Liver (tissue), 9 donors: ENCODE results near the gene ATXN1. TPM values are rescaled to one million over a fixed set of nuclear protein-coding genes. Genes with fewer than 3 reads are reported as not detected.

Source experiments
- DNase-seq: peaks from one replicate; pipeline ENCODE4 v3.0.0-alpha.2; 2017; ENCODE audit warnings: low spot score
- H3K27ac ChIP-seq, 2 donors: one replicate each; pipeline ENCODE4 v1.7.0; 2013; ENCODE audit warnings: inconsistent platforms in 2 of 2, low read length in 2 of 2, control low read depth in 1 of 2, low read depth in 1 of 2, mild to moderate bottlenecking in 1 of 2
- H3K27me3 ChIP-seq, 4 donors: one replicate each; pipeline versions ENCODE4 v1.6.1 to v1.7.0; 2013; ENCODE audit warnings: low read length in 3 of 4, inconsistent platforms in 1 of 4, mild to moderate bottlenecking in 1 of 4, moderate library complexity in 1 of 4; ENCODE audit not compliant: control insufficient read depth in 4 of 4, insufficient read depth in 4 of 4
- H3K36me3 ChIP-seq, 4 donors: one replicate each; pipeline versions ENCODE4 v1.6.1 to v1.7.0; 2013; ENCODE audit warnings: low read length in 3 of 4, mild to moderate bottlenecking in 3 of 4, low read depth in 1 of 4, moderate library complexity in 1 of 4; ENCODE audit not compliant: control insufficient read depth in 4 of 4, insufficient read depth in 3 of 4
- H3K4me1 ChIP-seq, 4 donors: one replicate each; pipeline versions ENCODE4 v1.6.1 to v1.7.0; 2013; ENCODE audit warnings: low read length in 3 of 4, mild to moderate bottlenecking in 3 of 4, moderate library complexity in 1 of 4; ENCODE audit not compliant: control insufficient read depth in 4 of 4, insufficient read depth in 4 of 4
- H3K4me3 ChIP-seq, 3 donors: one replicate each; pipeline versions ENCODE4 v1.6.1 to v1.7.0; 2013; ENCODE audit warnings: low read length in 3 of 3, control low read depth in 1 of 3, low read depth in 1 of 3, mild to moderate bottlenecking in 1 of 3
- H3K9ac ChIP-seq, 2 donors: one replicate each; pipeline ENCODE4 v1.7.0; 2013; ENCODE audit warnings: low read length in 2 of 2, mild to moderate bottlenecking in 2 of 2, moderate library complexity in 2 of 2, control low read depth in 1 of 2, low read depth in 1 of 2
- H3K9me3 ChIP-seq, 4 donors: one replicate each; pipeline versions ENCODE4 v1.6.1 to v1.7.0; 2013; ENCODE audit warnings: low read length in 3 of 4; ENCODE audit not compliant: control insufficient read depth in 4 of 4
- EGR1 ChIP-seq, 2 donors: IDR thresholded peaks; 2 replicates each; pipeline ENCODE4 v1.6.1; 2016 to 2018; ENCODE audit warnings: antibody characterized with exemption in 2 of 2, low read depth in 2 of 2
- FOXA1 ChIP-seq: IDR thresholded peaks from 2 replicates; pipeline ENCODE4 v1.6.1; 2016; ENCODE audit warnings: antibody characterized with exemption
- FOXA2 ChIP-seq: IDR thresholded peaks from 2 replicates; pipeline ENCODE4 v1.6.1; 2016; ENCODE audit warnings: antibody characterized with exemption
- GABPA ChIP-seq, 2 donors: IDR thresholded peaks in 1 of 2; conservative IDR thresholded peaks in 1 of 2; 2 replicates each; pipeline ENCODE4 v1.6.1; 2016; ENCODE audit warnings: antibody characterized with exemption in 2 of 2, mild to moderate bottlenecking in 1 of 2, moderate library complexity in 1 of 2
- HNF4A ChIP-seq, 2 donors: conservative IDR thresholded peaks; 2 replicates each; pipeline ENCODE4 v1.6.1; 2016; ENCODE audit warnings: antibody characterized with exemption in 2 of 2, mild to moderate bottlenecking in 2 of 2
- HNF4G ChIP-seq: IDR thresholded peaks from 2 replicates; pipeline ENCODE4 v1.6.1; 2016; ENCODE audit warnings: antibody characterized with exemption
- MAX ChIP-seq: IDR thresholded peaks from 2 replicates; pipeline ENCODE4 v1.6.1; 2016; ENCODE audit warnings: antibody characterized with exemption
- NR2F2 ChIP-seq: IDR thresholded peaks from 2 replicates; pipeline ENCODE4 v1.6.1; 2016; ENCODE audit warnings: antibody characterized with exemption
- RAD21 ChIP-seq, 2 donors: IDR thresholded peaks; 2 replicates each; pipeline ENCODE4 v1.6.1; 2016; ENCODE audit warnings: antibody characterized with exemption in 2 of 2, mild to moderate bottlenecking in 2 of 2
- REST ChIP-seq: IDR thresholded peaks from 2 replicates; pipeline ENCODE4 v1.6.1; 2016; ENCODE audit warnings: antibody characterized with exemption, mild to moderate bottlenecking
- RXRA ChIP-seq, 2 donors: IDR thresholded peaks; 2 replicates each; pipeline ENCODE4 v1.6.1; 2017 to 2018; ENCODE audit warnings: antibody characterized with exemption in 2 of 2, mild to moderate bottlenecking in 1 of 2
- SP1 ChIP-seq: IDR thresholded peaks from 2 replicates; pipeline ENCODE4 v1.6.1; 2018; ENCODE audit warnings: antibody characterized with exemption, mild to moderate bottlenecking
- WGBS: extraction: QIAGEN DNeasy Blood & Tissue Kit; methylation state at CpG from one replicate; pipeline ENCODE4 v1.1.7; 2013; 5-methylcytosine and 5-hydroxymethylcytosine counted together
- polyA plus RNA-seq, 2 donors: library from polyadenylated mRNA; stranded (reverse) in 1 of 2; unstranded in 1 of 2; fragments of 200-250 nt in 1 of 2; fragments of >200 nt in 1 of 2; fragmentation: Nextera tagmentation in 1 of 2; extraction: Ambion mirVana in 1 of 2; gene quantifications; one replicate each; pipeline versions ENCODE4 v1.2.1 to v1.2.3, GENCODE V29; 2013 to 2015
- total RNA-seq, 2 donors: library from RNA; depleted of rRNA; stranded (reverse); fragments of >200 nt; gene quantifications; one replicate each; pipeline ENCODE4 v1.2.3, GENCODE V29; 2014
- TF ChIP-seq, protein P1 (sequence below): IDR thresholded peaks from 2 replicates; pipeline ENCODE4 v1.6.1; 2016; ENCODE audit warnings: antibody characterized with exemption
- TF ChIP-seq, protein P2 (sequence below): IDR thresholded peaks from 2 replicates; pipeline ENCODE4 v1.6.1; 2016; ENCODE audit warnings: antibody characterized with exemption
- donor health status: healthy.
- donor health status: healthy.
- donor health status: healthy.
- donor health status: healthy.
- donor health status: healthy.

Gene ATXN1
- total and polyA plus RNA-seq, 4 donors = 4.3 to 29.7 (median 8.2) TPM

GRCh38 chr6:16696496-16696895 is 64.8 kb downstream of the ATXN1 start:
- WGBS = 81% methylated on average over 2 of the region's 2 CpGs
- H3K36me3 ChIP-seq = no peaks in the 10 kb centered on the region
- no peak overlapping the region for H3K27ac ChIP-seq
- H3K4me1 ChIP-seq = peaks cover 14 to 29% (median 16%) of the 10 kb centered on the region in 4 donors
- no peaks in the 10 kb centered on the region for H3K9me3 ChIP-seq
- no peak for TF ChIP-seq RAD21 (IDR thresholded peaks at IDR 0.05)
- no peak overlapping the region for H3K9ac ChIP-seq
- H3K4me3 ChIP-seq = no peak overlapping the region
- no peak for DNase-seq
- H3K27me3 ChIP-seq = no peaks in the 10 kb centered on the region

- Histone ChIP-seq H3K36me3 (no peaks in the 10 kb centered on the region), H3K27me3 (no peaks in the 10 kb centered on the region), H3K4me1 (peaks cover 6 to 18% (median 8%) of the 10 kb centered on the region in 4 donors), H3K9ac (no peak overlapping the region), H3K4me3 (no peak overlapping the region), H3K9me3 (no peaks in the 10 kb centered on the region), H3K27ac (peak overlapping the region in 1 of 2 donors; percentile 28)
- 85% methylated on average over 4 of the region's 4 CpGs for WGBS
- TF ChIP-seq MAX = no peak
- TF ChIP-seq NR2F2 = no peak
- no peak for TF ChIP-seq RAD21 (IDR thresholded peaks at IDR 0.05)
- TF ChIP-seq FOXA1 = no peak
- TF ChIP-seq FOXA2 = no peak
- no peak for TF ChIP-seq EGR1 (IDR thresholded peaks at IDR 0.05; ENCODE audit: low read depth in 2 of 2)
- TF ChIP-seq, protein P1, sequence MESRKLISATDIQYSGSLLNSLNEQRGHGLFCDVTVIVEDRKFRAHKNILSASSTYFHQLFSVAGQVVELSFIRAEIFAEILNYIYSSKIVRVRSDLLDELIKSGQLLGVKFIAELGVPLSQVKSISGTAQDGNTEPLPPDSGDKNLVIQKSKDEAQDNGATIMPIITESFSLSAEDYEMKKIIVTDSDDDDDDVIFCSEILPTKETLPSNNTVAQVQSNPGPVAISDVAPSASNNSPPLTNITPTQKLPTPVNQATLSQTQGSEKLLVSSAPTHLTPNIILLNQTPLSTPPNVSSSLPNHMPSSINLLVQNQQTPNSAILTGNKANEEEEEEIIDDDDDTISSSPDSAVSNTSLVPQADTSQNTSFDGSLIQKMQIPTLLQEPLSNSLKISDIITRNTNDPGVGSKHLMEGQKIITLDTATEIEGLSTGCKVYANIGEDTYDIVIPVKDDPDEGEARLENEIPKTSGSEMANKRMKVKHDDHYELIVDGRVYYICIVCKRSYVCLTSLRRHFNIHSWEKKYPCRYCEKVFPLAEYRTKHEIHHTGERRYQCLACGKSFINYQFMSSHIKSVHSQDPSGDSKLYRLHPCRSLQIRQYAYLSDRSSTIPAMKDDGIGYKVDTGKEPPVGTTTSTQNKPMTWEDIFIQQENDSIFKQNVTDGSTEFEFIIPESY = no peak
- TF ChIP-seq, protein P2, sequence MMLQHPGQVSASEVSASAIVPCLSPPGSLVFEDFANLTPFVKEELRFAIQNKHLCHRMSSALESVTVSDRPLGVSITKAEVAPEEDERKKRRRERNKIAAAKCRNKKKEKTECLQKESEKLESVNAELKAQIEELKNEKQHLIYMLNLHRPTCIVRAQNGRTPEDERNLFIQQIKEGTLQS = no peak
- TF ChIP-seq GABPA (IDR thresholded peaks at IDR 0.05 in 1 of 2, conservative IDR thresholded peaks at IDR 0.05 in 1 of 2) = no peak
- TF ChIP-seq SP1 = no peak
- DNase-seq = no peak
These were observed 66.3 kb downstream of the ATXN1 start for GRCh38 chr6:16694781-16695578.

DNA sequence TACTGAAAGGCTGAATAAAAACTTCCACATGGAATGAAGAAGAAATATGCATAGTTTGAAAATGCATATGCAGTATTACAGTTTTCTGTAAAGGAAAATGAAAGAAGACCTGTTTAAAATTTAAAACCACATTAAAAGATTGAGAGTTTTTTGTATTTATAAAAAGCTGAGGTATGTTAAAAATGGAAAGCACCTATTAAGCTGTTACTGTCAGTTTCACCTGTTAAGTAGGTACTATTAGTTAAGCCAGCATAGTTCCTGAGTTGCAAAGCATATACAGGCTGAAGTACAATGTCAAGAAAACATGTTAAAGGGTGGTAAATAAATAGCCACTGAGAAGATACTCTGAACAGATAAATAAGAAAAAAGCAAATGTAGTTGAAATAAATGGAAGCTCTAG is 69.9 kb downstream of the ATXN1 start:
- Histone ChIP-seq H3K27ac (no peak overlapping the region), H3K9ac (no peak overlapping the region), H3K27me3 (no peaks in the 10 kb centered on the region), H3K36me3 (no peaks in the 10 kb centered on the region), H3K4me1 (peaks cover 0 to 8% (median 0%) of the 10 kb centered on the region in 4 donors), H3K4me3 (no peak overlapping the region), H3K9me3 (no peaks in the 10 kb centered on the region)
- DNase-seq = no peak
- TF ChIP-seq HNF4G (no peak), EGR1 (IDR thresholded peaks at IDR 0.05; ENCODE audit: low read depth in 2 of 2) (no peak), REST (no peak), SP1 (no peak), HNF4A (conservative IDR thresholded peaks at IDR 0.05) (no peak), NR2F2 (no peak), RXRA (IDR thresholded peaks at IDR 0.05) (no peak)
